Measurements from ENCODE around the gene ANKRD39.

The ANKRD39 gene

GRCh38 chr2:96798733-96799622 is 58.8 kb downstream of the ANKRD39 start:
- no peaks in the 10 kb centered on the region for H3K27me3 Mint-ChIP-seq
- no peaks in the 10 kb centered on the region for H3K4me1 Mint-ChIP-seq
- H3K27ac Mint-ChIP-seq: no peak overlapping the region
- H3K36me3 Mint-ChIP-seq (ENCODE audit: low read depth): no peaks in the 10 kb centered on the region
- H3K9me3 Mint-ChIP-seq: no peaks in the 10 kb centered on the region
- DNase-seq (no peak), ATAC-seq (no peak)
- H3K4me3 Mint-ChIP-seq: no peak overlapping the region
